Cardiac fibroblast (primary cell): ENCODE measurements around the gene RNASE12.
"Not testable (repeated sequence)": the region's sequence is repeated elsewhere in the genome, so short reads cannot be mapped to it uniquely, and the experiment has no call there.

Source experiments
- DNase-seq, 2 donors: peaks; one replicate each; pipeline versions ENCODE4 v3.0.0 to v3.0.0-alpha.2; 2010; ENCODE audit warnings: low read depth in 2 of 2
- H3K4me3 ChIP-seq, 2 donors: replicated peaks in 1 of 2; 1 replicate in 1 of 2; 2 replicates in 1 of 2; pipeline ENCODE4 v1.5.1; 2011; ENCODE audit warnings: low read depth in 2 of 2, low read length in 2 of 2, mild to moderate bottlenecking in 2 of 2, moderate library complexity in 1 of 2
- TF ChIP-seq, protein P1 (sequence below): IDR thresholded peaks from one replicate; pipeline ENCODE4 v1.5.1; 2011; ENCODE audit warnings: low read depth, mild to moderate bottlenecking, low read length, inconsistent platforms

Gene RNASE12

DNA sequence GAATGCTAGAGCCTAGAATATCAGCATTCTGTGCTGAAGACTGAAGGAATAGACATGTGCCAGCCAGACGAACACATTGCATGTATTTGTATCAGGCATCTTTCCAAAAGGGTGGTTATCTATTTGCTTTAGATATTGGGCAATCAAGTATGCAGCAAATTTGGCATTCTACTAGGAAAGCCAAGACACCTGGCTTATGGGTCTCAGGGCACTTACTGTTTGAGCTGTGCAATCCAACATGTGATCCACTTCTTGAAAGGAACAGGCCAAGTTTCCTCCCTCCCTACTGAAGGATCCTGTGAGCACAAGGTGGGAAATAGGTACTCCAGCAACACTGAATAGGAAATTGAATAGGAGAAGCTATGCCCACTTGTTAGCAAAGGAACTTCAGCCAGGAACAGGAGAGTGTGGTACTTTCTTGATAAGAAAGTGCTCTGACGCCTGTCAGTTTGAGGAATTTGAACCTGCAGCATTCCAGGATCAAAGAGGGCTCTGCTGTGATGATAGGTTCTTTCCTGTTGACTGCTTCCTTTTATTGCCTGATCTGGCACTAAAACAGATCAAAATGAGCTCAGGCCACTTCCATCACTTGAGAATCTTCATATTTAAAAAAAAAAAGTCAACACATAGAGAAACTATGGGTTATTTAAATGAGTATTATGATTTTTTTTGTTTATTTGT, 29.8 kb upstream of the RNASE12 start:
- H3K4me3 ChIP-seq: no peak overlapping the region
- TF ChIP-seq, protein P1, sequence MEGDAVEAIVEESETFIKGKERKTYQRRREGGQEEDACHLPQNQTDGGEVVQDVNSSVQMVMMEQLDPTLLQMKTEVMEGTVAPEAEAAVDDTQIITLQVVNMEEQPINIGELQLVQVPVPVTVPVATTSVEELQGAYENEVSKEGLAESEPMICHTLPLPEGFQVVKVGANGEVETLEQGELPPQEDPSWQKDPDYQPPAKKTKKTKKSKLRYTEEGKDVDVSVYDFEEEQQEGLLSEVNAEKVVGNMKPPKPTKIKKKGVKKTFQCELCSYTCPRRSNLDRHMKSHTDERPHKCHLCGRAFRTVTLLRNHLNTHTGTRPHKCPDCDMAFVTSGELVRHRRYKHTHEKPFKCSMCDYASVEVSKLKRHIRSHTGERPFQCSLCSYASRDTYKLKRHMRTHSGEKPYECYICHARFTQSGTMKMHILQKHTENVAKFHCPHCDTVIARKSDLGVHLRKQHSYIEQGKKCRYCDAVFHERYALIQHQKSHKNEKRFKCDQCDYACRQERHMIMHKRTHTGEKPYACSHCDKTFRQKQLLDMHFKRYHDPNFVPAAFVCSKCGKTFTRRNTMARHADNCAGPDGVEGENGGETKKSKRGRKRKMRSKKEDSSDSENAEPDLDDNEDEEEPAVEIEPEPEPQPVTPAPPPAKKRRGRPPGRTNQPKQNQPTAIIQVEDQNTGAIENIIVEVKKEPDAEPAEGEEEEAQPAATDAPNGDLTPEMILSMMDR: no peak
- DNase-seq: no peak

- not testable (repeated sequence) for H3K4me3 ChIP-seq, DNase-seq
Observed at GRCh38 chr14:20619688-20620087, 28.5 kb upstream of the RNASE12 start.

GRCh38 chr14:20618271-20618749, 27.1 kb upstream of the RNASE12 start:
- TF ChIP-seq, protein P1: no peak
- DNase-seq: no peak
- no peak overlapping the region for H3K4me3 ChIP-seq

- no peak overlapping the region for H3K4me3 ChIP-seq
- DNase-seq: no peak
- TF ChIP-seq, protein P1: no peak
Observed at GRCh38 chr14:20617138-20618003, 26.2 kb upstream of the RNASE12 start.

GRCh38 chr14:20615996-20616395, 24.8 kb upstream of the RNASE12 start:
- TF ChIP-seq, protein P1: no peak
- H3K4me3 ChIP-seq: no peak overlapping the region
- no peak for DNase-seq

- TF ChIP-seq, protein P1: no peak
- peak overlapping the region; percentile 49 to 64 for H3K4me3 ChIP-seq
- DNase-seq: peak in 1 of 2 donors; percentile 51
Observed at GRCh38 chr14:20614038-20614840, 23.1 kb upstream of the RNASE12 start.
